OCI-LY3 (cell line): ENCODE measurements around the gene HBA2.

Source experiments
- H2AFZ ChIP-seq: fragments of 200-600, 300-600 bp; shearing (Covaris generic); 2 replicates; pipeline ENCODE4 v1.6.0; 2014; ENCODE audit warnings: antibody characterized with exemption, low read depth, low read length
- H3K27ac ChIP-seq: fragments of 200-600, 300-600 bp; sonication (generic); 2 replicates; pipeline ENCODE4 v1.5.1; 2014; ENCODE audit warnings: mild to moderate bottlenecking, low read length, moderate library complexity, mixed read lengths
- H3K27me3 ChIP-seq: fragments of 200-600, 300-600 bp; sonication (generic); 2 replicates; pipeline ENCODE4 v1.6.1; 2014; ENCODE audit warnings: low read depth, low read length, mixed read lengths
- H3K36me3 ChIP-seq: fragments of 200-600, 300-600 bp; sonication (generic); replicated peaks from 2 replicates; pipeline ENCODE3; 2014; ENCODE audit warnings: low read depth, low read length, mixed read lengths
- H3K4me1 ChIP-seq: fragments of 300-600, 200-600 bp; sonication (generic); 2 replicates; pipeline ENCODE4 v1.6.1; 2014; ENCODE audit warnings: low read length, mixed read lengths
- H3K4me2 ChIP-seq: fragments of 200-600, 300-600 bp; sonication (generic); 2 replicates; pipeline ENCODE4 v1.6.1; 2014; ENCODE audit warnings: low read length, mixed read lengths
- H3K4me3 ChIP-seq: fragments of 300-600, 200-600 bp; sonication (generic); 2 replicates; pipeline ENCODE4 v1.5.1; 2014; ENCODE audit warnings: antibody characterized with exemption, mild to moderate bottlenecking, low read length, moderate library complexity
- H3K79me2 ChIP-seq: fragments of 300-600, 200-600 bp; shearing (Covaris generic); 2 replicates; pipeline ENCODE4 v1.6.1; 2014; ENCODE audit warnings: mild to moderate bottlenecking, low read length, mixed read lengths
- H3K9ac ChIP-seq: fragments of 300-600, 200-600 bp; shearing (Covaris generic); 2 replicates; pipeline ENCODE4 v1.6.0; 2014; ENCODE audit warnings: mild to moderate bottlenecking, low read length, moderate library complexity
- H3K9me3 ChIP-seq: fragments of 200-600, 300-600 bp; shearing (Covaris generic); 2 replicates; pipeline ENCODE4 v1.6.1; 2014; ENCODE audit warnings: low read length, mixed read lengths; ENCODE audit not compliant: insufficient read depth
- H4K20me1 ChIP-seq: fragments of 200-600, 300-600 bp; sonication (generic); 2 replicates; pipeline ENCODE4 v1.6.1; 2016; ENCODE audit warnings: low read length, mixed read lengths; ENCODE audit not compliant: insufficient read depth
- EZH2phosphoT487 ChIP-seq: fragments of 200-600 bp; shearing (Covaris generic); IDR thresholded peaks from 2 replicates; pipeline ENCODE4 v1.6.1; 2018; ENCODE audit warnings: antibody characterized with exemption, mixed run types, low read depth
- TF ChIP-seq, protein P1 (sequence below): fragments of 200-600, 300-600 bp; sonication (generic); IDR thresholded peaks from 2 replicates; pipeline ENCODE4 v1.5.1; 2014; ENCODE audit warnings: antibody characterized with exemption, low read length, low read depth

The HBA2 gene

GRCh38 chr16:191831-192230 lies 19.2 kb downstream of the HBA2 start:
- Histone ChIP-seq H3K9ac (no peak overlapping the region), H3K36me3 (peaks cover 45% of the 10 kb centered on the region), H2AFZ (no peak overlapping the region), H3K4me1 (no peaks in the 10 kb centered on the region), H3K27ac (no peak overlapping the region), H3K27me3 (no peaks in the 10 kb centered on the region), H4K20me1 (no peaks in the 10 kb centered on the region), H3K4me3 (no peak overlapping the region), H3K9me3 (no peaks in the 10 kb centered on the region), H3K4me2 (no peak overlapping the region), H3K79me2 (no peaks in the 10 kb centered on the region)
- no peak for TF ChIP-seq EZH2phosphoT487
- TF ChIP-seq, protein P1, sequence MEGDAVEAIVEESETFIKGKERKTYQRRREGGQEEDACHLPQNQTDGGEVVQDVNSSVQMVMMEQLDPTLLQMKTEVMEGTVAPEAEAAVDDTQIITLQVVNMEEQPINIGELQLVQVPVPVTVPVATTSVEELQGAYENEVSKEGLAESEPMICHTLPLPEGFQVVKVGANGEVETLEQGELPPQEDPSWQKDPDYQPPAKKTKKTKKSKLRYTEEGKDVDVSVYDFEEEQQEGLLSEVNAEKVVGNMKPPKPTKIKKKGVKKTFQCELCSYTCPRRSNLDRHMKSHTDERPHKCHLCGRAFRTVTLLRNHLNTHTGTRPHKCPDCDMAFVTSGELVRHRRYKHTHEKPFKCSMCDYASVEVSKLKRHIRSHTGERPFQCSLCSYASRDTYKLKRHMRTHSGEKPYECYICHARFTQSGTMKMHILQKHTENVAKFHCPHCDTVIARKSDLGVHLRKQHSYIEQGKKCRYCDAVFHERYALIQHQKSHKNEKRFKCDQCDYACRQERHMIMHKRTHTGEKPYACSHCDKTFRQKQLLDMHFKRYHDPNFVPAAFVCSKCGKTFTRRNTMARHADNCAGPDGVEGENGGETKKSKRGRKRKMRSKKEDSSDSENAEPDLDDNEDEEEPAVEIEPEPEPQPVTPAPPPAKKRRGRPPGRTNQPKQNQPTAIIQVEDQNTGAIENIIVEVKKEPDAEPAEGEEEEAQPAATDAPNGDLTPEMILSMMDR = no peak

- H3K4me1 ChIP-seq = no peaks in the 10 kb centered on the region
- no peaks in the 10 kb centered on the region for H4K20me1 ChIP-seq
- no peak overlapping the region for H3K4me3 ChIP-seq
- no peaks in the 10 kb centered on the region for H3K79me2 ChIP-seq
- no peak overlapping the region for H2AFZ ChIP-seq
- H3K27me3 ChIP-seq = no peaks in the 10 kb centered on the region
- H3K9me3 ChIP-seq = no peaks in the 10 kb centered on the region
- H3K27ac ChIP-seq = no peak overlapping the region
- no peak overlapping the region for H3K4me2 ChIP-seq
- H3K9ac ChIP-seq = no peak overlapping the region
- TF ChIP-seq, protein P1 = no peak
- no peak for TF ChIP-seq EZH2phosphoT487
- peaks cover 44% of the 10 kb centered on the region for H3K36me3 ChIP-seq
Observed at GRCh38 chr16:192686-193085, 20.0 kb downstream of the HBA2 start.

GRCh38 chr16:193441-193840 lies 20.8 kb downstream of the HBA2 start:
- TF ChIP-seq EZH2phosphoT487 = no peak
- TF ChIP-seq, protein P1 = no peak
- no peak overlapping the region for H3K4me2 ChIP-seq
- no peaks in the 10 kb centered on the region for H3K79me2 ChIP-seq
- no peaks in the 10 kb centered on the region for H4K20me1 ChIP-seq
- no peak overlapping the region for H2AFZ ChIP-seq
- H3K9me3 ChIP-seq = no peaks in the 10 kb centered on the region
- no peaks in the 10 kb centered on the region for H3K4me1 ChIP-seq
- no peak overlapping the region for H3K4me3 ChIP-seq
- peaks cover 45% of the 10 kb centered on the region for H3K36me3 ChIP-seq
- no peak overlapping the region for H3K27ac ChIP-seq
- no peak overlapping the region for H3K9ac ChIP-seq
- no peaks in the 10 kb centered on the region for H3K27me3 ChIP-seq

DNA sequence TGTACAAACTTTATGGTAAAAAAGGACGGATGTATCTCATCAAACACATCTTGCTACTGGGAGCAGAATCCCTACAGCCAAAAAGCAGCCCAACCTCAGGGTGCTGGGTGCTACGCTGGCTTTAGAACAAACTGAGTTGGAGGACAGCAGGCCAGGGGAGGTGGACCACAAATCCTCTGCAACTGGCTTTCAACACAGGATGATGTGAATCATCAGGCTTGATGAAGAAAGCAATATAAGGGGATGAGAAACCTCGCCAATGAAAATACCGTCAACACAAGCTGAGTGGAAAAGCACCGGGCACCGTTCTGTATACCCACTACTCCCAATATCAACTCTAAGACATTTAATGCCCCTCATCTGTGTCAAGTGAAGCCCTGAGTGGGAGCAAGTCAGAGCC lies 21.8 kb downstream of the HBA2 start:
- Histone ChIP-seq H3K4me3 (no peak overlapping the region), H3K9me3 (no peaks in the 10 kb centered on the region), H3K79me2 (no peaks in the 10 kb centered on the region), H3K9ac (no peak overlapping the region), H3K27ac (no peak overlapping the region), H3K36me3 (peaks cover 40% of the 10 kb centered on the region), H3K4me1 (no peaks in the 10 kb centered on the region), H3K27me3 (no peaks in the 10 kb centered on the region), H4K20me1 (no peaks in the 10 kb centered on the region), H2AFZ (no peak overlapping the region), H3K4me2 (no peak overlapping the region)
- TF ChIP-seq EZH2phosphoT487 = no peak
- TF ChIP-seq, protein P1 = no peak
